Heart right ventricle (tissue), 16 donors: Measurements from ENCODE around the gene METAP1D. TPM values are rescaled to one million over a fixed set of nuclear protein-coding genes. Genes with fewer than 3 reads are reported as not detected.

ENCODE experiments used
- ATAC-seq, 8 donors: fragments of 200-7000 bp; cut with Tn5 transposase; one replicate each; pipeline ENCODE4 v1.9.1; 2020; ENCODE audit warnings: mild to moderate bottlenecking in 8 of 8, moderate library complexity in 8 of 8, moderate number of reproducible peaks in 1 of 8
- DNase-seq, 2 donors: peaks; one replicate each; pipeline ENCODE4 v3.0.0-alpha.2; 2020
- H3K27ac ChIP-seq, 10 donors: fragments of 200-600 bp; sonication (generic) in 2 of 10; one replicate each; pipeline versions ENCODE4 v1.5.0 to v1.8.0; 2020 to 2022; ENCODE audit warnings: mild to moderate bottlenecking in 3 of 10
- H3K27me3 ChIP-seq, 7 donors: fragments of 200-600 bp; one replicate each; pipeline ENCODE4 v1.8.0; 2021 to 2022; ENCODE audit warnings: mild to moderate bottlenecking in 2 of 7
- H3K36me3 ChIP-seq, 9 donors: fragments of 200-600 bp; sonication (generic) in 1 of 9; one replicate each; pipeline versions ENCODE4 v1.5.0 to v1.8.0; 2020 to 2022; ENCODE audit warnings: mild to moderate bottlenecking in 2 of 9
- H3K4me1 ChIP-seq, 9 donors: fragments of 200-600 bp; sonication (generic) in 1 of 9; one replicate each; pipeline versions ENCODE4 v1.5.0 to v1.8.0; 2020 to 2022; ENCODE audit warnings: mild to moderate bottlenecking in 4 of 9
- H3K4me3 ChIP-seq, 10 donors: fragments of 200-600 bp; sonication (generic) in 2 of 10; one replicate each; pipeline versions ENCODE4 v1.5.0 to v1.8.0; 2020 to 2022; ENCODE audit warnings: mild to moderate bottlenecking in 7 of 10, moderate library complexity in 2 of 10
- H3K9me3 ChIP-seq, 11 donors: fragments of 200-600 bp in 10 of 11; sonication (generic) in 2 of 11; one replicate each; pipeline versions ENCODE4 v1.5.0 to v1.8.0; 2013 to 2022; ENCODE audit warnings: mild to moderate bottlenecking in 2 of 11, control low read depth in 1 of 11, moderate library complexity in 1 of 11
- WGBS, 2 donors: extraction: QIAGEN DNeasy Blood & Tissue Kit; methylation state at CpG; one replicate each; pipeline ENCODE4 v1.1.7; 2013; ENCODE audit warnings: inconsistent platforms in 1 of 2; 5-methylcytosine and 5-hydroxymethylcytosine counted together
- intact Hi-C, 10 donors: fragments of 100-400 bp; cut with DNase I; formaldehyde crosslinking; loops; one replicate each; pipeline versions ENCODE4 v1.11.1 to v1.14.2; 2022
- polyA plus RNA-seq, 2 donors: library from polyadenylated mRNA; stranded (reverse); fragments of 200-250 nt; gene quantifications; one replicate each; pipeline ENCODE4 v1.2.3, GENCODE V29; 2013
- total RNA-seq, 10 donors: library from RNA; stranded (reverse); fragmentation: NEBNext Ultra II Directional in 3 of 10; extraction: Animal tissue kit (Norgen Biotek cat#: 25700) in 3 of 10; gene quantifications; one replicate each; pipeline versions ENCODE4 v1.2.1 to v1.2.4, GENCODE V29; 2021 to 2023
- TF ChIP-seq, protein P1 (sequence below), 9 donors: fragments of 200-600 bp; sonication (generic) in 2 of 9; IDR thresholded peaks; one replicate each; pipeline versions ENCODE4 v1.5.0 to v1.8.0; 2021 to 2022; ENCODE audit warnings: antibody characterized with exemption in 9 of 9, mild to moderate bottlenecking in 5 of 9, moderate library complexity in 1 of 9
- donor health status: Arrhythmogenic right ventricular cardiomyopathy.
- donor health status: ischemic (EF 13 %, LVEDD 7.1; RV severe dilation, severe dysfunction).
- donor health status: healthy with polysubstance abuse.
- donor health status: DM: no; HTN: yes; CAD: no.
- donor health status: DM: no; HTN: no; CAD: no.
- donor health status: ischemic (EF 25% LVEDD 6.9; RV normal size, moderate dysfunction).
- donor health status: ischemic (EF 25% LVEDD 5.7; RV mildly dilated, moderate dysfunction).
- donor health status: healthy.
- donor health status: DM: yes; HTN: yes; CAD: no.
- donor health status: Ischemic cardiomyopathy.
- donor health status: ischemic (EF 35%, LVEDD 5.7; RV mildly dilated, moderate dysfunction).
- donor health status: nonischemic (EF 11% LVEDD 7.7; RV severe dilation, severe dysfunction).
- donor health status: DM: yes; HTN: yes; CAD: no.
- donor health status: PGD.
- donor health status: ischemic (EF 29% LVEDD 5.4; RV normal size, mild dysfunction).
- donor health status: nonischemic (EF 23%, LVEDD 6.1; RV moderate dilation, normal function).

METAP1D gene
- total and polyA plus RNA-seq, 12 donors, result 3.4 to 8.3 (median 6.1) TPM

DNA sequence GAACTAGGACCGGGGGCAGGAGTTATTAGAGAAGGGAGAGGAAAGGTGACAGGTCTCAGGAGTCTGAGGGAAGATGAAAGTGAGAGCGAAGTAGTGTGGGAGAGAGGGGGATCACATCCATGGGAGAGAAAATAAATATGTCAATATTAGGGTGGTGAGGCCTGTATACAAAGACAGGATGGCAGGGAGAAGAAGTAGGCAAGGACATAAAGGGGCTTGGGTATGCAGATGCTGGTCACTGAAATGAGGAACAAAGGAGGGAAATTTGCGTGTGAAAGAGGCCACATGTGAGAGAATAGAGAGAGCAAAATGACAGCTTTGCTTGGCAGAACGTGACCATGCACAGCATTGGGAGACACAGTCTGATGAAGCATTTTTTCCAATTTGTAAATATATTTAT, 13.6 kb downstream of the METAP1D start:
- intact Hi-C loops, result no loop called here
- H3K4me1 ChIP-seq, result peaks cover 0 to 20% (median 0%) of the 10 kb centered on the region in 9 donors
- H3K36me3 ChIP-seq, result no peaks in the 10 kb centered on the region
- no peak overlapping the region for H3K27ac ChIP-seq
- ATAC-seq, result no peak
- H3K9me3 ChIP-seq, result no peaks in the 10 kb centered on the region
- H3K27me3 ChIP-seq, result no peaks in the 10 kb centered on the region
- TF ChIP-seq, protein P1, sequence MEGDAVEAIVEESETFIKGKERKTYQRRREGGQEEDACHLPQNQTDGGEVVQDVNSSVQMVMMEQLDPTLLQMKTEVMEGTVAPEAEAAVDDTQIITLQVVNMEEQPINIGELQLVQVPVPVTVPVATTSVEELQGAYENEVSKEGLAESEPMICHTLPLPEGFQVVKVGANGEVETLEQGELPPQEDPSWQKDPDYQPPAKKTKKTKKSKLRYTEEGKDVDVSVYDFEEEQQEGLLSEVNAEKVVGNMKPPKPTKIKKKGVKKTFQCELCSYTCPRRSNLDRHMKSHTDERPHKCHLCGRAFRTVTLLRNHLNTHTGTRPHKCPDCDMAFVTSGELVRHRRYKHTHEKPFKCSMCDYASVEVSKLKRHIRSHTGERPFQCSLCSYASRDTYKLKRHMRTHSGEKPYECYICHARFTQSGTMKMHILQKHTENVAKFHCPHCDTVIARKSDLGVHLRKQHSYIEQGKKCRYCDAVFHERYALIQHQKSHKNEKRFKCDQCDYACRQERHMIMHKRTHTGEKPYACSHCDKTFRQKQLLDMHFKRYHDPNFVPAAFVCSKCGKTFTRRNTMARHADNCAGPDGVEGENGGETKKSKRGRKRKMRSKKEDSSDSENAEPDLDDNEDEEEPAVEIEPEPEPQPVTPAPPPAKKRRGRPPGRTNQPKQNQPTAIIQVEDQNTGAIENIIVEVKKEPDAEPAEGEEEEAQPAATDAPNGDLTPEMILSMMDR (IDR thresholded peaks at IDR 0.05), result no peak
- no peak for DNase-seq
- no peak overlapping the region for H3K4me3 ChIP-seq
- WGBS, 2 donors, result 81 to 86% methylated on average over 4 of the region's 4 CpGs

DNA sequence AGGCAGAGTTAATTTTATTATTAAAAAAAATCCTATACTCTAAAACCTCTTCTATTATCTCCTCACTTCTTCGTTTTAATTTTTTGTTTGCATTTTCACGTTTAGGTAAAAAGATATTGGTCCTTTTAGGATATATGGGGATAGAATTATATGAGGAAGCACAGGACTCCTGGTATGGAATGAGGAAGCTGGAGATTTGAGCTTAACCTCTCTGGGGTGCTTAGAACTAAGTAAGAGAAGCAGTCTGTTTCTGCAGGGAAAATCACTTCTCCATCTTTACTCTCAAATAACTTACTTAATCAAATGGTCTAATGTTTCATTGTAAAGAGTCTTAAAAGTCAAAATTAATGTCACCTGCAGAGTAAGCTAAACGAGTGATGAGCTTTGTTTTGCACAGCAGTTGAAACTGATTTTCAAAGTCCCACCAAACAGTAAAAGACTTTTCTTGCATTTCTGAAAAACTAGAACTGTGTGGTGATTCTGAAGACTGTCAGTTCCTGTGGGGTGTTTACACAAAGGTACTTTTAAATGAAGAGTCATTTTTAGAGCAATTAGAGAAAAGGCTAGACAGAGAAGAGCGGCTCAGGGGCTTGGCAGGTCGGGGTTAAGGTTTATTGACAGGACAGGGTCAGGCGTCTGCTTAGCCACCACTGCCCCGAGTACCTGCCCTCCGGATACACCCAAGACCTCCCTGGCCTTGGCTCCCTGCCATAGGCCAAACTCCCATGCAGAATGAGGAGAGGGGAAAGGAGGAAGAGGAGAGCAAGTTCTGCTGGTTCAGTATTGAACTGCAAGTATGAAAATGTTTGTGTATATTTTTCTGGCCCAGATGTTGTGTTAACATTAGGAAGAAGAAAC, 21.6 kb downstream of the METAP1D start:
- TF ChIP-seq, protein P1 (IDR thresholded peaks at IDR 0.05), result no peak
- Histone ChIP-seq H3K4me3 (peak overlapping the region in 3 of 10 donors; percentile 26 to 30 (median 27)), H3K27me3 (no peaks in the 10 kb centered on the region), H3K4me1 (peaks cover 0 to 23% (median 0%) of the 10 kb centered on the region in 9 donors), H3K27ac (no peak overlapping the region), H3K36me3 (no peaks in the 10 kb centered on the region), H3K9me3 (no peaks in the 10 kb centered on the region)
- intact Hi-C loops, result no loop called here
- ATAC-seq, result no peak
- no peak for DNase-seq
- WGBS, 2 donors, result 51 to 56% methylated on average over 8 of the region's 8 CpGs

DNA sequence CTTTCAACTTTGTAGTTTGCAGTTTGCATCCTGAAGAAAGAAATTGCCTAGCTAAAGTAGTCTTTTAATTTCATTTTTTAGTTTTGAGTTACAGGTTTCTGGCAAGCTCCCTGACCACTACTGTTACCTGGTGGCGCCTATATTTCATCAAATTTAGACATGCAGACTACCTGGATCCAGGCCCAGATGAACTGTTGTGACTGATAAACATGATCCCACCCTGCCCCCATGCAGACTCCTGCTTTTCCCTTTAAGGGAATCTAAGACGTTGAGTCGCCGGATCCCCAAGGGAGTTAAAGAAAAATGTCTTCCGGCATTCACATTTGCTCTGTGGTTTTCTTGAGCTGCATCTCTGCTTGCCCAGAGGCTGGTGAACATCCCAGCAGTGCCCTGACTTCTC, 22.2 kb downstream of the METAP1D start:
- no peak for ATAC-seq
- TF ChIP-seq, protein P1 (IDR thresholded peaks at IDR 0.05), result no peak
- Histone ChIP-seq H3K4me1 (peaks cover 0 to 23% (median 0%) of the 10 kb centered on the region in 9 donors), H3K27ac (no peak overlapping the region), H3K36me3 (no peaks in the 10 kb centered on the region), H3K4me3 (peak overlapping the region in 5 of 10 donors; percentile 18 to 30 (median 26)), H3K9me3 (no peaks in the 10 kb centered on the region), H3K27me3 (no peaks in the 10 kb centered on the region)
- WGBS, 2 donors, result 37 to 46% methylated on average over 5 of the region's 5 CpGs
- DNase-seq, result peak in 1 of 2 donors; percentile 6
- intact Hi-C loops, result no loop called here

DNA sequence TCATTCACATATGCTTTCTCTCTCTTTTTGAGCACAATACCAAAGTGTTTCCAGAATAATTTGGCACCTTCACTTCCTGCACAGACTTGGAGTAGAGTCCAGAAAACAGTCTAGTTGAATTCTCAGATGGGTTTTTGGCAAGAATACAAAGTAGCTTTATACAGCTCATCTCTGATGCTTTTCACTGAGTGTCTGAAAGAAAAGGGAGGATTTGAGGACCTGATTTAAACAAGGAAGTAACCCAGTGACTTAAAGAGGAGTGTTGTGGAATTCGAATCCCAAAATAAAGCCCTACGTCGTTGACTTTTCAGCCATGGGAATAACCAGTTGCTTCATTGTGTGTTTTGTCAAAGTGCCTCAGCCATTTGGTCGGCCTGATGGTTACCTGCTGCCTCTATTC, 31.8 kb downstream of the METAP1D start:
- intact Hi-C loops, result no loop called here
- WGBS, 2 donors, result 44 to 45% methylated on average over 4 of the region's 4 CpGs
- no peak overlapping the region for H3K27ac ChIP-seq
- no peaks in the 10 kb centered on the region for H3K27me3 ChIP-seq
- H3K4me1 ChIP-seq, result no peaks in the 10 kb centered on the region
- TF ChIP-seq, protein P1 (IDR thresholded peaks at IDR 0.05), result no peak
- no peak for ATAC-seq
- H3K4me3 ChIP-seq, result no peak overlapping the region
- no peaks in the 10 kb centered on the region for H3K36me3 ChIP-seq
- DNase-seq, result no peak
- no peaks in the 10 kb centered on the region for H3K9me3 ChIP-seq
